HUES6 (cell line): ENCODE data around the gene RPTOR.

Experiments used
- H3K27ac ChIP-seq: 2 replicates; pipeline ENCODE4 v1.7.0; 2013; ENCODE audit warnings: low read depth, mild to moderate bottlenecking, low read length, inconsistent platforms
- H3K27me3 ChIP-seq: 2 replicates; pipeline ENCODE4 v1.6.1; 2013; ENCODE audit warnings: low read length; ENCODE audit not compliant: control insufficient read depth, insufficient read depth
- H3K36me3 ChIP-seq: 2 replicates; pipeline ENCODE4 v1.6.1; 2013; ENCODE audit warnings: low read length; ENCODE audit not compliant: control insufficient read depth, insufficient read depth
- H3K4me1 ChIP-seq: 2 replicates; pipeline ENCODE4 v1.6.1; 2013; ENCODE audit warnings: low read length; ENCODE audit not compliant: control insufficient read depth, insufficient read depth
- H3K4me3 ChIP-seq: 2 replicates; pipeline ENCODE4 v1.5.1; 2013; ENCODE audit warnings: low read depth, low read length
- H3K9ac ChIP-seq: one replicate; pipeline ENCODE4 v1.6.1; 2013; ENCODE audit warnings: mild to moderate bottlenecking, low read length
- H3K9me3 ChIP-seq: 2 replicates; pipeline ENCODE4 v1.6.1; 2013; ENCODE audit warnings: low read depth, low read length; ENCODE audit not compliant: control insufficient read depth, insufficient read depth

RPTOR gene

GRCh38 chr17:80594431-80595269, 50.0 kb downstream of the RPTOR start:
- no peaks in the 10 kb centered on the region for H3K27me3 ChIP-seq
- no peak overlapping the region for H3K4me3 ChIP-seq
- H3K36me3 ChIP-seq = no peaks in the 10 kb centered on the region
- H3K9ac ChIP-seq = no peak overlapping the region
- H3K9me3 ChIP-seq = no peaks in the 10 kb centered on the region
- 0 out of 2 replicates have a peak, but pooled peaks cover 4% of the 10 kb centered on the region for H3K4me1 ChIP-seq
- no peak overlapping the region for H3K27ac ChIP-seq

GRCh38 chr17:80596760-80597608, 52.3 kb downstream of the RPTOR start:
- no peaks in the 10 kb centered on the region for H3K36me3 ChIP-seq
- H3K9me3 ChIP-seq = no peaks in the 10 kb centered on the region
- H3K4me1 ChIP-seq = 0 out of 2 replicates have a peak, but pooled peaks cover 4% of the 10 kb centered on the region
- no peak overlapping the region for H3K4me3 ChIP-seq
- H3K27ac ChIP-seq = no peak overlapping the region
- no peak overlapping the region for H3K9ac ChIP-seq
- H3K27me3 ChIP-seq = no peaks in the 10 kb centered on the region

- Histone ChIP-seq H3K27ac (no peak overlapping the region), H3K4me3 (no peak overlapping the region), H3K4me1 (peaks cover 7% of the 10 kb centered on the region; the same call in 1 of the 2 replicates), H3K9ac (no peak overlapping the region), H3K36me3 (no peaks in the 10 kb centered on the region), H3K27me3 (no peaks in the 10 kb centered on the region), H3K9me3 (no peaks in the 10 kb centered on the region)
Observed at GRCh38 chr17:80598813-80599545, 54.3 kb downstream of the RPTOR start.

GRCh38 chr17:80599546-80600305, 55.1 kb downstream of the RPTOR start:
- Histone ChIP-seq H3K4me1 (peaks cover 7% of the 10 kb centered on the region; the same call in 1 of the 2 replicates), H3K9ac (no peak overlapping the region), H3K9me3 (no peaks in the 10 kb centered on the region), H3K4me3 (no peak overlapping the region), H3K36me3 (no peaks in the 10 kb centered on the region), H3K27ac (no peak overlapping the region), H3K27me3 (no peaks in the 10 kb centered on the region)

GRCh38 chr17:80601146-80601545, 56.5 kb downstream of the RPTOR start:
- H3K4me1 ChIP-seq = peaks cover 7% of the 10 kb centered on the region; the same call in 1 of the 2 replicates
- no peaks in the 10 kb centered on the region for H3K36me3 ChIP-seq
- H3K9me3 ChIP-seq = no peaks in the 10 kb centered on the region
- no peak overlapping the region for H3K9ac ChIP-seq
- H3K4me3 ChIP-seq = no peak overlapping the region
- no peaks in the 10 kb centered on the region for H3K27me3 ChIP-seq
- no peak overlapping the region for H3K27ac ChIP-seq

GRCh38 chr17:80603396-80603795, 58.8 kb downstream of the RPTOR start:
- peaks cover 3% of the 10 kb centered on the region; the same call in 1 of the 2 replicates for H3K4me1 ChIP-seq
- no peaks in the 10 kb centered on the region for H3K9me3 ChIP-seq
- no peaks in the 10 kb centered on the region for H3K27me3 ChIP-seq
- H3K36me3 ChIP-seq = no peaks in the 10 kb centered on the region
- H3K9ac ChIP-seq = no peak overlapping the region
- H3K4me3 ChIP-seq = no peak overlapping the region
- no peak overlapping the region for H3K27ac ChIP-seq

GRCh38 chr17:80604009-80604669, 59.5 kb downstream of the RPTOR start:
- H3K27ac ChIP-seq = no peak overlapping the region
- H3K4me3 ChIP-seq = no peak overlapping the region
- H3K9me3 ChIP-seq = no peaks in the 10 kb centered on the region
- H3K27me3 ChIP-seq = no peaks in the 10 kb centered on the region
- no peaks in the 10 kb centered on the region for H3K36me3 ChIP-seq
- H3K4me1 ChIP-seq = peaks cover 3% of the 10 kb centered on the region; the same call in 1 of the 2 replicates
- no peak overlapping the region for H3K9ac ChIP-seq

- Histone ChIP-seq H3K27me3 (no peaks in the 10 kb centered on the region), H3K4me1 (peaks cover 3% of the 10 kb centered on the region; the same call in 1 of the 2 replicates), H3K4me3 (no peak overlapping the region), H3K27ac (no peak overlapping the region), H3K9ac (no peak overlapping the region), H3K36me3 (no peaks in the 10 kb centered on the region), H3K9me3 (no peaks in the 10 kb centered on the region)
Observed at GRCh38 chr17:80604670-80605010, 60.0 kb downstream of the RPTOR start.

- Histone ChIP-seq H3K4me1 (peaks cover 3% of the 10 kb centered on the region; the same call in 1 of the 2 replicates), H3K27me3 (no peaks in the 10 kb centered on the region), H3K4me3 (no peak overlapping the region), H3K27ac (no peak overlapping the region), H3K9ac (no peak overlapping the region), H3K9me3 (no peaks in the 10 kb centered on the region), H3K36me3 (no peaks in the 10 kb centered on the region)
Observed at GRCh38 chr17:80605326-80606066, 60.9 kb downstream of the RPTOR start.
